Esophagus muscularis mucosa (tissue), 4 donors: Measurements from ENCODE around the gene PGA3. TPM values are rescaled to one million over a fixed set of nuclear protein-coding genes. Genes with fewer than 3 reads are reported as not detected.

Source experiments
- DNase-seq: peaks from one replicate; pipeline ENCODE4 v3.0.0-alpha.2; 2017; ENCODE audit errors: extremely low spot score
- H3K27ac ChIP-seq, 4 donors: fragments of 200-600 bp; sonication (generic); replicated peaks in 1 of 4; 1 replicate in 3 of 4; 2 replicates in 1 of 4; pipeline ENCODE4 v1.5.1; 2016 to 2019; ENCODE audit warnings: mild to moderate bottlenecking in 1 of 4
- H3K27me3 ChIP-seq, 4 donors: fragments of 200-600 bp; sonication (generic); one replicate each; pipeline versions ENCODE4 v1.5.1 to v1.6.0; 2016 to 2019
- H3K36me3 ChIP-seq, 4 donors: fragments of 200-600 bp; sonication (generic); one replicate each; pipeline ENCODE4 v1.5.1; 2016 to 2019
- H3K4me1 ChIP-seq, 4 donors: fragments of 200-600 bp; sonication (generic); one replicate each; pipeline ENCODE4 v1.5.1; 2016 to 2019
- H3K4me3 ChIP-seq, 4 donors: fragments of 200-600 bp; sonication (generic); 1 replicate in 2 of 4; 2 replicates in 2 of 4; pipeline ENCODE4 v1.5.1; 2016 to 2019; ENCODE audit warnings: mild to moderate bottlenecking in 4 of 4, moderate library complexity in 1 of 4
- H3K9me3 ChIP-seq, 4 donors: fragments of 200-600 bp; sonication (generic); 1 replicate in 3 of 4; 2 replicates in 1 of 4; pipeline ENCODE4 v1.5.1; 2016 to 2019
- CTCF ChIP-seq, 3 experiments: fragments of 200-600 bp in 2 of 3; fragments of 450-650 bp in 1 of 3; sonication (generic) in 2 of 3; IDR thresholded peaks; one replicate each; pipeline ENCODE4 v1.5.1; 2017 to 2019; ENCODE audit warnings: antibody characterized with exemption in 3 of 3, mild to moderate bottlenecking in 2 of 3, moderate library complexity in 1 of 3
- EP300 ChIP-seq: sonication (generic); formaldehyde crosslinking; IDR thresholded peaks from one replicate; pipeline ENCODE4 v1.6.1; 2017; ENCODE audit warnings: antibody characterized with exemption
- POLR2A ChIP-seq: fragments of 450-650 bp; IDR thresholded peaks from one replicate; pipeline ENCODE4 v1.6.1; 2017; ENCODE audit warnings: antibody characterized with exemption, moderate library complexity, mild to moderate bottlenecking, low read depth
- POLR2AphosphoS5 ChIP-seq, 2 donors: sonication (generic); formaldehyde crosslinking; IDR thresholded peaks; one replicate each; pipeline ENCODE4 v1.6.1; 2017; ENCODE audit warnings: antibody characterized with exemption in 2 of 2
- WGBS: methylation state at CpG from one replicate; pipeline ENCODE4 v1.1.5; 2018; 5-methylcytosine and 5-hydroxymethylcytosine counted together
- intact Hi-C: fragments of 100-400 bp; cut with DNase I; formaldehyde crosslinking; loops from one replicate; pipeline ENCODE4 v1.15.1; 2023
- total RNA-seq, 4 donors: library from RNA; depleted of rRNA; stranded (reverse); fragments of >200 nt; gene quantifications; one replicate each; pipeline versions ENCODE4 v1.1.0 to v1.2.1, GENCODE V29; 2016

The PGA3 gene
- total RNA-seq, 4 donors from 2014 or later = 0.33 TPM; not detected in 3

- DNase-seq = no peak
- TF ChIP-seq CTCF (IDR thresholded peaks at IDR 0.05) = no peak
- Histone ChIP-seq H3K27me3 (no peaks in the 10 kb centered on the region), H3K36me3 (no peaks in the 10 kb centered on the region), H3K9me3 (no peaks in the 10 kb centered on the region), H3K4me3 (no peak overlapping the region), H3K27ac (no peak overlapping the region), H3K4me1 (no peaks in the 10 kb centered on the region)
- WGBS = 93% methylated on average over 4 of the region's 4 CpGs
- intact Hi-C loops = no loop called here
These were observed 21.8 kb upstream of the PGA3 start for GRCh38 chr11:61181489-61181888.

GRCh38 chr11:61183645-61184044 is 19.7 kb upstream of the PGA3 start:
- H3K4me1 ChIP-seq = no peaks in the 10 kb centered on the region
- H3K9me3 ChIP-seq = no peaks in the 10 kb centered on the region
- no peaks in the 10 kb centered on the region for H3K27me3 ChIP-seq
- TF ChIP-seq POLR2A (no peak), POLR2AphosphoS5 (IDR thresholded peaks at IDR 0.05) (no peak), EP300 (no peak), CTCF (IDR thresholded peaks at IDR 0.05) (no peak)
- H3K4me3 ChIP-seq = no peak overlapping the region
- no peaks in the 10 kb centered on the region for H3K36me3 ChIP-seq
- no peak overlapping the region for H3K27ac ChIP-seq
- DNase-seq = no peak
- WGBS = 84% methylated on average over 4 of the region's 4 CpGs
- intact Hi-C loops = no loop called here

- WGBS = 91% methylated on average over 8 of the region's 8 CpGs
- Histone ChIP-seq H3K27me3 (peaks cover 0 to 20% (median 0%) of the 10 kb centered on the region in 4 donors), H3K4me1 (no peaks in the 10 kb centered on the region), H3K27ac (no peak overlapping the region), H3K9me3 (no peaks in the 10 kb centered on the region), H3K4me3 (no peak overlapping the region), H3K36me3 (no peaks in the 10 kb centered on the region)
- DNase-seq = no peak
- intact Hi-C loops = loop anchor here (2.0 to 5.0 kb wide), 3 partner anchors 56 to 354 kb away; no protein-coding TSS in a partner anchor
- TF ChIP-seq POLR2A (no peak), CTCF (IDR thresholded peaks at IDR 0.05) (no peak), POLR2AphosphoS5 (IDR thresholded peaks at IDR 0.05) (no peak), EP300 (no peak)
These were observed 16.8 kb upstream of the PGA3 start for GRCh38 chr11:61186504-61186903.

- intact Hi-C loops = loop anchor here (2.0 to 5.0 kb wide), 3 partner anchors 57 to 355 kb away; no protein-coding TSS in a partner anchor
These were observed 15.7 kb upstream of the PGA3 start for GRCh38 chr11:61187505-61188130.

More at GRCh38 chr11:61187505-61188130, 15.7 kb upstream of the PGA3 start:
- H3K27ac ChIP-seq = no peak overlapping the region
- H3K4me1 ChIP-seq = no peaks in the 10 kb centered on the region
- TF ChIP-seq CTCF (IDR thresholded peaks at IDR 0.05) (peak; percentile 88 to 94 (median 91)), POLR2AphosphoS5 (IDR thresholded peaks at IDR 0.05) (no peak)
- peaks cover 0 to 31% (median 0%) of the 10 kb centered on the region in 4 donors for H3K27me3 ChIP-seq
- no peaks in the 10 kb centered on the region for H3K9me3 ChIP-seq
- 38% methylated on average over 11 of the region's 11 CpGs for WGBS
- H3K4me3 ChIP-seq = no peak overlapping the region
- DNase-seq = peak; percentile 94
- H3K36me3 ChIP-seq = no peaks in the 10 kb centered on the region
